GM23338 (cell line): Measurements from ENCODE around the gene SLC44A1. TPM values are rescaled to one million over a fixed set of nuclear protein-coding genes. Genes with fewer than 3 reads are reported as not detected.

ENCODE experiments used
- ATAC-seq: fragments of 200-7000 bp; cut with Tn5 transposase; 3 replicates; pipeline ENCODE4 v1.9.1; 2020
- DNase-seq: peaks from one replicate; pipeline ENCODE4 v3.0.0-alpha.2; 2015; ENCODE audit warnings: low spot score
- H2AFZ ChIP-seq: fragments of 200-600 bp; sonication (generic); 2 replicates; pipeline ENCODE4 v1.8.0; 2016; ENCODE audit warnings: antibody characterized with exemption, mild to moderate bottlenecking, moderate library complexity
- H3F3A ChIP-seq: fragments of 200-600 bp; sonication (generic); replicated peaks from 2 replicates; pipeline ENCODE4 v1.8.0; 2017; ENCODE audit warnings: antibody characterized with exemption, mixed run types, low read depth
- H3K27ac ChIP-seq: fragments of 200-600 bp; sonication (generic); 2 replicates; pipeline ENCODE4 v1.6.1; 2016; ENCODE audit warnings: low read depth
- H3K27me3 ChIP-seq: fragments of 200-600 bp; sonication (generic); 2 replicates; pipeline ENCODE4 v1.8.0; 2016; ENCODE audit warnings: mild to moderate bottlenecking, mixed run types, moderate library complexity; ENCODE audit not compliant: insufficient read depth
- H3K36me3 ChIP-seq: fragments of 200-600 bp; sonication (generic); 2 replicates; pipeline ENCODE4 v1.8.0; 2016; ENCODE audit warnings: mild to moderate bottlenecking; ENCODE audit not compliant: insufficient read depth
- H3K4me1 ChIP-seq: fragments of 200-600 bp; sonication (generic); 2 replicates; pipeline ENCODE4 v1.8.0; 2016; ENCODE audit warnings: mild to moderate bottlenecking, moderate library complexity; ENCODE audit not compliant: insufficient read depth
- H3K4me2 ChIP-seq: fragments of 200-600 bp; sonication (generic); 2 replicates; pipeline ENCODE4 v1.7.1; 2017; ENCODE audit warnings: mixed run types
- H3K4me3 ChIP-seq: fragments of 200-600 bp; sonication (generic); 2 replicates; pipeline ENCODE4 v1.6.1; 2016; ENCODE audit warnings: mixed run types
- H3K79me2 ChIP-seq: fragments of 200-600 bp; sonication (generic); replicated peaks from 2 replicates; pipeline ENCODE4 v1.8.0; 2017; ENCODE audit warnings: mild to moderate bottlenecking; ENCODE audit not compliant: insufficient read depth
- H3K9me2 ChIP-seq: fragments of 200-600 bp; sonication (generic); 2 replicates; pipeline ENCODE4 v1.8.0; 2017; ENCODE audit not compliant: insufficient read depth
- H4K20me1 ChIP-seq: fragments of 200-600 bp; sonication (generic); replicated peaks from 2 replicates; pipeline ENCODE4 v1.8.0; 2017; ENCODE audit warnings: mild to moderate bottlenecking; ENCODE audit not compliant: insufficient read depth
- H3K27ac Mint-ChIP-seq: 2 replicates; pipeline ENCODE4 v1.8.0; 2020; ENCODE audit warnings: inconsistent platforms, mild to moderate bottlenecking, moderate library complexity, mixed read lengths
- H3K27me3 Mint-ChIP-seq: 3 replicates; pipeline ENCODE4 v1.8.0; 2022; ENCODE audit warnings: low read depth, mild to moderate bottlenecking, moderate library complexity, mixed read lengths, inconsistent platforms; ENCODE audit not compliant: insufficient read depth, poor library complexity
- H3K36me3 Mint-ChIP-seq: 3 replicates; pipeline ENCODE4 v1.8.0; 2021; ENCODE audit warnings: low read depth, mild to moderate bottlenecking, inconsistent platforms, moderate library complexity, mixed read lengths
- H3K4me1 Mint-ChIP-seq: 3 replicates; pipeline ENCODE4 v1.8.0; 2020; ENCODE audit warnings: mild to moderate bottlenecking, inconsistent platforms, mixed read lengths
- H3K4me3 Mint-ChIP-seq: 3 replicates; pipeline ENCODE4 v1.8.0; 2021; ENCODE audit warnings: moderate library complexity, mild to moderate bottlenecking, inconsistent platforms, mixed read lengths
- H3K9me3 Mint-ChIP-seq: 3 replicates; pipeline ENCODE4 v1.8.0; 2020; ENCODE audit warnings: moderate library complexity, mild to moderate bottlenecking, inconsistent platforms, mixed read lengths
- CREB1 ChIP-seq: fragments of 250-450 bp; sonication (Bioruptor Pico); IDR thresholded peaks from 2 replicates; pipeline ENCODE4 v1.5.0; 2020; ENCODE audit warnings: low read depth, mild to moderate bottlenecking, moderate library complexity
- EZH2 ChIP-seq: fragments of 200-600 bp; sonication (generic); IDR thresholded peaks from one replicate; pipeline ENCODE4 v1.8.0; 2017; ENCODE audit warnings: antibody characterized with exemption, mild to moderate bottlenecking, low read depth; ENCODE audit not compliant: unreplicated experiment
- NANOG ChIP-seq: IDR thresholded peaks from 2 replicates; pipeline ENCODE4 v1.6.1; 2016; ENCODE audit warnings: antibody characterized with exemption, borderline replicate concordance
- POLR2AphosphoS5 ChIP-seq: IDR thresholded peaks from 2 replicates; pipeline ENCODE4 v1.6.1; 2016; ENCODE audit warnings: antibody characterized with exemption, low read depth
- STAT1 ChIP-seq: IDR thresholded peaks from one replicate; pipeline ENCODE4 v1.6.1; 2016; ENCODE audit warnings: antibody characterized with exemption; ENCODE audit not compliant: unreplicated experiment
- ZNF331 ChIP-seq: fragments of 250-450 bp; sonication (Bioruptor Pico); IDR thresholded peaks from 2 replicates; pipeline ENCODE4 v1.5.0; 2020; ENCODE audit warnings: low read depth, mild to moderate bottlenecking, moderate library complexity
- ZNF462 ChIP-seq: fragments of 250-450 bp; sonication (Bioruptor Pico); IDR thresholded peaks from 2 replicates; pipeline ENCODE4 v1.5.0; 2020; ENCODE audit warnings: mild to moderate bottlenecking, moderate library complexity
- polyA plus RNA-seq: library from polyadenylated mRNA; unstranded; fragments of >200 nt; fragmentation: Nextera tagmentation; extraction: Ambion mirVana; gene quantifications from 2 replicates; pipeline ENCODE4 v1.2.1, GENCODE V29; 2016
- total RNA-seq: library from RNA; depleted of rRNA; stranded (reverse); fragments of >200 nt; shearing (Covaris generic); gene quantifications from 2 replicates; pipeline ENCODE4 v1.2.3, GENCODE V29; 2014
- TF ChIP-seq, protein P1 (sequence below): IDR thresholded peaks from 2 replicates; pipeline ENCODE4 v1.6.1; 2016; ENCODE audit warnings: antibody characterized with exemption
- TF ChIP-seq, protein P2 (sequence below): IDR thresholded peaks from one replicate; pipeline ENCODE4 v1.6.1; 2018; ENCODE audit warnings: antibody characterized with exemption; ENCODE audit not compliant: unreplicated experiment

SLC44A1 gene
- total and polyA plus RNA-seq, 2 experiments from 2014 or later = 14.9 to 75.0 TPM

- Mint-ChIP-seq H3K27ac (no peak overlapping the region), H3K36me3 (no peaks in the 10 kb centered on the region), H3K4me1 (peaks cover 3% of the 10 kb centered on the region; the same call in 1 of the 3 replicates), H3K4me3 (no peak overlapping the region), H3K9me3 (no peaks in the 10 kb centered on the region), H3K27me3 (peaks cover 2% of the 10 kb centered on the region)
- DNase-seq (no peak), ATAC-seq (no peak)
- H3K36me3 ChIP-seq = no peaks in the 10 kb centered on the region
- no peak overlapping the region for H3K4me2 ChIP-seq
- TF ChIP-seq CREB1 (no peak), EZH2 (no peak)
- no peaks in the 10 kb centered on the region for H3K9me2 ChIP-seq
- H3K4me3 ChIP-seq = no peak overlapping the region
- H3K4me1 ChIP-seq = no peaks in the 10 kb centered on the region
- H3K27me3 ChIP-seq = no peaks in the 10 kb centered on the region
- H4K20me1 ChIP-seq = no peaks in the 10 kb centered on the region
- no peaks in the 10 kb centered on the region for H3F3A ChIP-seq
- no peak overlapping the region for H2AFZ ChIP-seq
- no peaks in the 10 kb centered on the region for H3K79me2 ChIP-seq
- no peak overlapping the region for H3K27ac ChIP-seq
Observed at GRCh38 chr9:105431424-105432246, 187.2 kb downstream of the SLC44A1 start.

- DNase-seq (no peak), ATAC-seq (no peak)
- no peaks in the 10 kb centered on the region for H4K20me1 ChIP-seq
- Mint-ChIP-seq H3K27me3 (peaks cover 2% of the 10 kb centered on the region), H3K4me1 (peaks cover 3% of the 10 kb centered on the region; the same call in 1 of the 3 replicates), H3K27ac (no peak overlapping the region), H3K36me3 (no peaks in the 10 kb centered on the region), H3K4me3 (no peak overlapping the region), H3K9me3 (no peaks in the 10 kb centered on the region)
- no peaks in the 10 kb centered on the region for H3K9me2 ChIP-seq
- H3F3A ChIP-seq = no peaks in the 10 kb centered on the region
- H3K36me3 ChIP-seq = no peaks in the 10 kb centered on the region
- H3K4me3 ChIP-seq = no peak overlapping the region
- H3K4me1 ChIP-seq = no peaks in the 10 kb centered on the region
- no peaks in the 10 kb centered on the region for H3K79me2 ChIP-seq
- H2AFZ ChIP-seq = no peak overlapping the region
- no peaks in the 10 kb centered on the region for H3K27me3 ChIP-seq
- H3K4me2 ChIP-seq = no peak overlapping the region
- no peak overlapping the region for H3K27ac ChIP-seq
- TF ChIP-seq, protein P1, sequence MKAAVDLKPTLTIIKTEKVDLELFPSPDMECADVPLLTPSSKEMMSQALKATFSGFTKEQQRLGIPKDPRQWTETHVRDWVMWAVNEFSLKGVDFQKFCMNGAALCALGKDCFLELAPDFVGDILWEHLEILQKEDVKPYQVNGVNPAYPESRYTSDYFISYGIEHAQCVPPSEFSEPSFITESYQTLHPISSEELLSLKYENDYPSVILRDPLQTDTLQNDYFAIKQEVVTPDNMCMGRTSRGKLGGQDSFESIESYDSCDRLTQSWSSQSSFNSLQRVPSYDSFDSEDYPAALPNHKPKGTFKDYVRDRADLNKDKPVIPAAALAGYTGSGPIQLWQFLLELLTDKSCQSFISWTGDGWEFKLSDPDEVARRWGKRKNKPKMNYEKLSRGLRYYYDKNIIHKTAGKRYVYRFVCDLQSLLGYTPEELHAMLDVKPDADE = no peak
- TF ChIP-seq POLR2AphosphoS5 = no peak
- TF ChIP-seq, protein P2, sequence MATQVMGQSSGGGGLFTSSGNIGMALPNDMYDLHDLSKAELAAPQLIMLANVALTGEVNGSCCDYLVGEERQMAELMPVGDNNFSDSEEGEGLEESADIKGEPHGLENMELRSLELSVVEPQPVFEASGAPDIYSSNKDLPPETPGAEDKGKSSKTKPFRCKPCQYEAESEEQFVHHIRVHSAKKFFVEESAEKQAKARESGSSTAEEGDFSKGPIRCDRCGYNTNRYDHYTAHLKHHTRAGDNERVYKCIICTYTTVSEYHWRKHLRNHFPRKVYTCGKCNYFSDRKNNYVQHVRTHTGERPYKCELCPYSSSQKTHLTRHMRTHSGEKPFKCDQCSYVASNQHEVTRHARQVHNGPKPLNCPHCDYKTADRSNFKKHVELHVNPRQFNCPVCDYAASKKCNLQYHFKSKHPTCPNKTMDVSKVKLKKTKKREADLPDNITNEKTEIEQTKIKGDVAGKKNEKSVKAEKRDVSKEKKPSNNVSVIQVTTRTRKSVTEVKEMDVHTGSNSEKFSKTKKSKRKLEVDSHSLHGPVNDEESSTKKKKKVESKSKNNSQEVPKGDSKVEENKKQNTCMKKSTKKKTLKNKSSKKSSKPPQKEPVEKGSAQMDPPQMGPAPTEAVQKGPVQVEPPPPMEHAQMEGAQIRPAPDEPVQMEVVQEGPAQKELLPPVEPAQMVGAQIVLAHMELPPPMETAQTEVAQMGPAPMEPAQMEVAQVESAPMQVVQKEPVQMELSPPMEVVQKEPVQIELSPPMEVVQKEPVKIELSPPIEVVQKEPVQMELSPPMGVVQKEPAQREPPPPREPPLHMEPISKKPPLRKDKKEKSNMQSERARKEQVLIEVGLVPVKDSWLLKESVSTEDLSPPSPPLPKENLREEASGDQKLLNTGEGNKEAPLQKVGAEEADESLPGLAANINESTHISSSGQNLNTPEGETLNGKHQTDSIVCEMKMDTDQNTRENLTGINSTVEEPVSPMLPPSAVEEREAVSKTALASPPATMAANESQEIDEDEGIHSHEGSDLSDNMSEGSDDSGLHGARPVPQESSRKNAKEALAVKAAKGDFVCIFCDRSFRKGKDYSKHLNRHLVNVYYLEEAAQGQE = no peak
- TF ChIP-seq CREB1 = no peak
- TF ChIP-seq ZNF331 (CRISPR knock-in tag) = no peak
- TF ChIP-seq STAT1 = no peak
- TF ChIP-seq NANOG = no peak
- TF ChIP-seq ZNF462 (CRISPR knock-in tag) = no peak
Observed at GRCh38 chr9:105432247-105432842, 187.9 kb downstream of the SLC44A1 start.
